HG03439 (cell line): ENCODE measurements around the gene GHRH.

Experiments used
- ATAC-seq: cut with Tn5 transposase; IDR thresholded peaks from one replicate; pipeline ENCODE4 v1.9.1; 2021; ENCODE audit warnings: mild to moderate bottlenecking, moderate library complexity; ENCODE audit not compliant: unreplicated experiment

GHRH gene, protein sequence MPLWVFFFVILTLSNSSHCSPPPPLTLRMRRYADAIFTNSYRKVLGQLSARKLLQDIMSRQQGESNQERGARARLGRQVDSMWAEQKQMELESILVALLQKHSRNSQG

DNA sequence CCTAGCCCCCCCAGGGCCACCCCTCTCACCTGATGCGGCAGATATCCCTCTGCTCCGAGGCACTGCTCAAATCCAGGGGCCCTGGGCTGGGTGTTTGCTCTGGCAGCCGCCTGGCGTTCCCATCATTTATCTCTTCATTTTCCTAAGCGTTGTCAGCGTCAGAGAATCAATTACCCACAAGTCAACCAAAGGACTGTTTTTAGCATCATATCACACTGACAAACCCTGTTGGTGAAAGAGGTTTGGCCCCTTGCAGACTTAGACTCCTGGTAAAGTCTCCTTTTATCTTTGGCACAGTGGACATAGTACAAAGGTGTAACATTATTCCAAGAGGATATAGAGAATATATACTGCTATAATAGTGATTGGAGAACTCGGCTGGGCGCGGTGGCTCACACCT, at the start of gene GHRH:
Gene GHRH, minus strand, starts transcription at position 101 of the 400 bp plus-strand sequence. CDS start 4,925 bp downstream, outside the sequence.
- ATAC-seq: no peak

DNA sequence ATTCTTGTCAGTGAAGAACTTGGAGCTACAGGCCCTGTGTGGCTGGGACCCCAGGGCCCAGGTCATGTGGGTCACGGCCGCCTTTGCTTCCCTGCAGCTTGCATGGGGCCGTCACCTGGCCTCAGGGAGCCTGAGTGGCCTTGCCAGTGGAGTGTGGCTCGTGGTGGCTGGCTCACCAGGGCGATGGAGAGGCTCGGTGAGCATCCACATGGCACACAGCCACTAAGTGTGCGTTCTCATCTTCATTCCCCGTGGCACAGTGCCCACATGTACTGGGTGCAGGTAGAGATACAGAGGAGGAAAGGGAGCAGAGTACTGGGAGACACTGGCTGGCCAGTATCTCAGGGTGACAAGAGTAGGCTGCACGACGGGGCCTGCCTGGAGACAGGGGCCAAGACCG, 49.3 kb upstream of the GHRH start:
- no peak for ATAC-seq

DNA sequence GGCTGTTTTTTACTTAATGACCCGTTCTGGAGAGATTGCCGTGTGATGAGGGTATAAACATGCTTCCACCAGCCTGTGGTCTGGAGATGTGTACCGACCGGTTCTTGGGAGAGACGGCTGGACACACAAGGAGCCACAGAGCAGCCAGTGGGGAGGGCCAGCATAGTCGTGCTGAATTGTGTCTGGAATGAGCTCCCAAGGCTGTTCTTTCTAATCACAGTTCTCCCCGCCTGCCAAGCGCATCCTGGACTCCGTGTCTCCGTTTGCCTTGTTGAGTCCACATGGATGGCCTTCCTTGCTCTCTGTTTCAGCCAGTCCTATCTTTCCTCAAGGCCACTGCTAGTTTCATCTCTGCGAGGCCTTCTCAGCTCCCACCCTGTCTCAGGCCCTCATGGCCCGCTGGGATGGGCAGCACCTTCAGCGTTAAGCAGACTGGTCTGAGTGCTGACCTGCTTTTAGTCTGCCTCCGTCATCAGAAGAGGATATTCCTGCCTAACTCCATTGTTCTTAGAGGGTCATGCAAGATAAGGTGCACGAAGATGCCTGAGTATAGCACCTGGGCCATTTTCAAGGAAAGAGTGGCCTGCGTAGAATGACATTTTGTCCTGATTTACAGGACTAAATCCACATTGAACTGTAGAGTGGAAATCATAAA, 48.4 kb upstream of the GHRH start:
- no peak for ATAC-seq

DNA sequence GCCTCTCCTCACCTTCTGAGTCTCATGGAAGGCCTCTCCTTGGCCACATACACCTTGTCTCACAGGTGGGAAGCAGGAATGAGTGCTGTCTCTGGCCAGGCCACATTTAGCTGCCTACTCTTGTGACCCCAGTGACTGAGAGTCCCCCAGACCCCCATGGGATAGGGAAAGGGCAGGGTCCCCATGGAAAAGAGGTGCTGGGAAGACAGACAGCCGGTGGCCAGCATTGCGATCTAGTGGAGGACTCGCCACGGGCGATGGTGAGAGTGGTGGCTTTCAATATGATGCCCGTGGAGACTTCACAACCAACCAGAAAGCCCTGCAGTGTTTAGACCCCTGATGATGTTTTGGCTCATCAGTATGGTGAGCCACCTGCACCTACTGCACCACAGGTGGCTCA, 47.7 kb upstream of the GHRH start:
- ATAC-seq: no peak

DNA sequence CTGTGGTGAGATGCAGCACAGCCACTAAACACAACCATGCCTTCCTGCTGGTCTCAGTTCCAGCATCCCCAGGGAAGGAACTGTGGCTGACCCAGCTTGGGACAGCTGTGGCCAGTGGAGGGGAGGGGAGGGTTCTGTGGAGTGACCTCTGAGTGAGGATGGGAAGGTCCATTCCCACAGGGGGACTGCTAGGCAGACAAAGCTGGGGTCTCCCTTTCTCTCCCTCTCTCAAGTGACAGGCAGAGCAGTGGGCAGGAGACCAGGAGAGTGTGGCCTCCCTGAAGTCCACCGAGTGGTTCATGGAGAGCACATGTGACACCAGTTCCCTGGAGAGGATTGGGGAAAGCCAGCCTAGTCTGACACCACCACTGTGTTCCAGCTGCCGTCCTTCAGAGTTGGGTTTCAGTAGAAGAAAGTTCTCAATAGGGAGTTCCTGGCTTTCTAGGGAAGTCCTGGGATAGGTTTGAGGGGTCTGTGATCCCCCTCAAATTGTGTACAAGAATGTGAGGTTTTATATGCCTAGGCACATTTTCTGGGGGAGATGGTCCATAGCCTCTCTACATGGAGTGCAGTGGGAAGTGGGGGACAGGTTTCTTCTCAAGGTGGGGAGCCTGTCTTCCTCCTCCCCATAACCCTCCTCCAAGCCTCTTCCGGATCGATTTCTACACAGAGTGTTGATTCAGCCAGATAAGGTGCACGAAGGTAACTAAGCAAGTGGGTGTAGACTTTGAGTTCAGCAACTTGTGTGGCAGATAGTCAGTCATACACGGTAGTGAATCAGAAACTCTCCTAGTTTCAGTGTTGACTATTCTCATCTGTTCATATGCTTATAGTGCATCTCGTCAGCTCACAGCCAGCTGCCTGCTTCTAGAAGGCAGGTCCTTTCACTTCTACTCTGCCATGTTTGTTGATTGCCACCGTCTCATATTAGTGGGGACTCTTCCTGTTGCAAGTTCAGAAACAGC, 46.8 kb upstream of the GHRH start:
- peak; percentile 75 for ATAC-seq

DNA sequence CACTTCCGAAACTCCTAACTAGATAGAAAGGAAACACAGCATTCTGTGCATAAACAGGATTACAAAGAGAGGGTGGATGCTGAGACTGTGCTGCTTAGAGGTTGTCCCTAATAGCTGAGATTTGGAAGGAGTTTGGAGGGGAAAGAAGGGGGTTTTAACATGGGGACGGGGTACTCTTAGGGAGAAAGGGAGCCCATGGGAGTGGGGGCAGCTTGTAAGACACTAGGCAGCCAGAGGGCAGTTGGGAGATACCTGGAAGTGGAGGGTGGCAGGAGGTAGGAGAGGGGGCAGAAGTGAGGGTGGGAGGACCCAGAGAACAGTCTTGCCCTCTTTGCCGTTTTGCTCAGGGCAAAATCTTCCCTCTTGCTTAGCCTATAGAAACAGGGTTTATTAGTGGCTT, 44.2 kb upstream of the GHRH start:
- no peak for ATAC-seq

DNA sequence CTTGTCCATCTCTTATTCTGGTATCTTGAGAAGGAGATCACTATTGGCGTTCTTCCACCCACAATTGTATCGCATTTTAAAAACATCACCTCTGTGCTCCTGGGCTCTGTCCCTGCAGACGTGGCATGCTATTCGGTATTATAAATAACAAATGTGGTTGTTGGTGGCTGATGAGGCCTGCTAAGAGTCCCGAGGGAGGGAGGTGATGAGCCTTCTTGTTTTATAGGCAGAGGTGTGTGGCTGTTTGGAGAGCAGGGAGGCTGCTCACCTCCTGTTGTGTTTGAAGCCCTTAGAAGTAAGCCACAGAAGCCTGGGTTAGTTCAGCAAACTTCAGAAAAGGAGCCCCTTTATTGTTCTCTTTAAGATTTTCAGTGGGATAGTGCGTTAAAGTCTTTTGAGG, 43.5 kb upstream of the GHRH start:
- no peak for ATAC-seq

DNA sequence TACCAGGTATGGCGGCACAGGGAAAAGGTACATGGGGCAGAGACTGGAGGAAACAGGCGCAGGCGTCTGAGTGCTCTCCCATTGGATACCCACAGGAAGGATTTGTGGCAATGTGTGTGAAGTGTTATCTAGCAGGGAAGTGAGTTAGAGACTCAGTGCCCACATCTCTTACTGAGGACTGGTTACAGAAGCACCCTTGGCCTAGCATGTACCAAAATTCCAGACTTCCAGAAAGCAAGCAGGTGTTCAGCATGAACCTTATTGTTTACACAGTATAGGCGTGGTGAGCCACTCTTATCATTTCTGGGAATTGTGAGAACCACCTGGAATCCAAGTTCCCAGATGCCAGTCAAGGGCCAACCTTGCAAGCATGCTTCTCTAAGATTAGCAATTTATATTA, 42.0 kb upstream of the GHRH start:
- ATAC-seq: no peak

DNA sequence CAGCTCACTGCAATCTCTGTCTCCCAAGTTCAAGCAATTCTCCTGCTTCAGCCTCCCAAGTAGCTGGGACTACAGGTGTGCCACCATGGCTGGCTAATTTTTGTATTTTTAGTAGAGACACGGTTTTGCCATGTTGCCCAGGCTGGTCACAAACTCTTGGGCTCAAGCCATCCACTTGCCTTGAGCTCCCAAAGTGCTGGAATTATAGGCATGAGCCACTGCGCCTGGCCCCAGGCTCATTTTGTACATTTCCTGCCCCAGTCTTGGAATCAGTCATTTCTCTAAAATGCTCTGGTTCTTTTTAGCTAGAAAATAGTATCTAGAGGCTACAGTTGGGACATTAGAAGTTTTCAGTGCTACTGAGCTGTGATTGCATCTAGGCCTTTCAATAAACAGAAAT, 41.4 kb upstream of the GHRH start:
- ATAC-seq: no peak

DNA sequence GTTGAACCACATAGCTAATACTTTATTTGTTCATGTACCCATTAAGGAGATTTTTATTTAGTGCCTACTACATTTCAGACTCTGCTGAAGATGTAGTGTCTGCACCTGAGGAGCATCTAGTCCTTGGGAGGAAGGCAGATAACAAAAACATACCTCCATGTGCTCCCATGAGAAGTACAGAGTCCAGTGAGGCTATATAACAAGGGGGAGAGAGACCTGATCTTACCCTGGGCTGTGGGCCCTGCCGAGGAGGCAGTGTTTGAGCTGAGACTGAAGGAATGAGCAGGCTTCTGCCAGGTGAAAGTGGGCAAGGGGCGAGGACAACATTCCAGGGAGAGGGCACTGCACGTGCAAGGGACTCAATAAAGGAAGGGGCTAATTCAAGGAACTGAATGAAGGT, 39.9 kb upstream of the GHRH start:
- no peak for ATAC-seq

DNA sequence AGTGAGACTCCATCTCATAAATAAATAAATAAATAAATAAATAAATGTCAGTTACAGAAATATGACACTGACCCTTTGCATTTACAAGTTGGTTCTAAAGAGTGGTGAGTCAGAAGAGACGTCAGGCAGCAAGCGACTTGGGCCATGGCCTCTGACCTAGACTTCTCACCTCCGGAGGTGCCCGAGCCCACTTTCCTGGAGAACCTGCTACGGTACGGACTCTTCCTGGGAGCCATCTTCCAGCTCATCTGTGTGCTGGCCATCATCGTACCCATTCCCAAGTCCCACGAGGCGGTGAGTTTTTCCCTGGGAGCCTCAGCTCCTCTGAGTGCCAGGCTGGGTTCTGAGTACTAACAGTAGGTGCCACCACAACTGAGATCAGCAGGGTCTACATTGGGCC, 39.5 kb upstream of the GHRH start:
- no peak for ATAC-seq

DNA sequence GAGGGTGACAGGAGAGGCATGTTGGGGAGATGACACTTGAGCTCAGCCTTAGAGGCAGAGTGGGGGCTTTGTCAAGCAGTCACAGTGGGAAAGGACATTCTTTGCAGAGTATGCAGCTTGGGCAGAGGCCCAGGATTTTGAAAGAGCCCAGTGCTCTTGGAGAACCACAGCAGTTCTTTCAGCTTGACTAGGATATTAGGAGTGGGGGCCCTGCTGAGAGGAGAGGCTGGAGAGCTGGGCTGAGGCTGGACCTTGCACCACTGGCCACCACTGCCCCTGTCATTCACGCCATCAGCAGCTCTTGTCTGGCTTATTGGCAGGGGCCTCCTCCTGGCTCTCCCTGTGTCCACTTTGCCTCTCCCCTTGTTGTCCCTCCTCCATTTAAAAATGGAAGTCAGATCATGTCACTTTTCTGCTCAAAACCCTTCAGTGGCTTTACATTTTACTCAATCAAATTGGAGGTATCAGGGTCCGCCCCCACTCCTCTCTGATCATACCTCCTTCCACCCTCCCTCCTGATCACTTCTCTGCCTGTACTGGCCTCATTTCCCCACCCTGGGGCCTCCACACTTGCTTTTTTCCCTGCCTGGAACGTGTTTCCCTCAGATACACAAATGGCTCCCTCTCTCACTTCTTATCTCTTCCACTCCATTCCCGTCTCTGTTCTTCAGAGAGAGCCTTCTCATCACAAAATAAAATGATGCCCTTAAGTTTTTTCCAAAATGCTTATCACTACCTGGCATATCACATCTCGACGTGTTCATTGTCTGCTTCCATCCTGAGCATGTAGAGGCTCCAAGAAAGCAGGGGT, 38.3 kb upstream of the GHRH start:
- no peak for ATAC-seq

DNA sequence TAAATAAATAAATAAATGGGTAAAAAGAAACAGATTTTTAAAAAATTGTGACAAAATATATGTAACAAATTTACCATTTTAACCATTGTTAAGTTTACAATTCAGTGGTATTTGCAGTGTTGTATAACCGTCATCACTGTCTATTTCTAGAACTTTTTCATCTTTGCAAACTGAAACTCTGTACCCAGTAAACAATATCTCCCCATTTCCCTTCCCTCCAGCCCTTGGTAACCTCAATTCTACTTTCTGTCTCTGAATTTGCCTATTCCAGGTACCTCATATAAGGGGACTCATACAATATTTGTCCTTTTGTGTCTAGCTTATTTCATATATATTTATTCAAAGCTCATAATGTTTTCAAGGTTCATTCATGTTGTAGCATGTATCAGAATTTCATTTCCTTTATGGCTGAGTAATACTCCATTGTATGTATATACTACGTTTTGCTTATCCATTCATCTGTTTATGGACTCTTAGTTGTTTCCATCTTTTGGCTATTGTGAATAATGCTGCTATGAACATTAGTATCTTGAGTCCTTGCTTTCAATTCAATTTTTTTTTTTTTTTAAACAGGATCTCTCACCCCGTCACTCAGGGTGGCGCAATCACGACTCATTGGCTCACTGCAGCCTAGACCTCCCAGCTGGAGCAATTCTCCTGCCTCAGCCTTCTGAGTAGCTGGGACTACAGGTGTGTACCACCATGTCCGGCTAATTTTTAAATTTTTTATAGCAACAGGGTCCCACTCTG, 36.8 kb upstream of the GHRH start:
- no peak for ATAC-seq

DNA sequence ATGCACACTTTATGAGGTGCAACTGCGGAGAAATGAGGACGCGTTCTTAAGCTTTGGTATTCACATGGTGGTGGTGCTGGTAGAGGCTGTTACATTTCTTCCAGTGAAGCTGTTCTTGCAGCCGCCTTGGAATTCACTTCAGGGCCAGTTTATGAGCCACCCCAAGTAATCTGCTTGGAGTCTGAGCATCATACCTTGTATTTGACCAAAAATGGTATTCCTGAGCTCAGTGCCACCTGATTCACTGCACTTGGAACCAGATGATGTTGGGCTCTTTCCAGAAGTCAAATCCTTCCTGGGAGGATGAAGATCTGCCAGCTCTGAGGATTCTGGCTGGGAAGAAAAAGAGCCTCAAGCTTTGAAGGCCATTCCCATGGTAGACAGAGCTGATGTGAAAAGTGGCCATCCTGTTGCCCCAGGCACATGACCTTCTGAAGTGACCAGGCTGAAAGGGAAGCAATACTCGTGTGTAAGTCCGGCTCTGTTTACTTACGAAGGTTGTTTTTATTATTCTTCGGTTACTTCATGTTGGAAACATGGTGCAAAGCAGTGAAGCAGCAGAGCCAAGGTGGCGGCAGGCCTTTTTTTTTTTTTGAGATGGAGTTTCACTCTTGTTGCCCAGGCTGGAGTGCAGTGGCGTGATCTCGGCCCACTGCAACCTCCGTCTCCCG, 35.6 kb upstream of the GHRH start:
- no peak for ATAC-seq

DNA sequence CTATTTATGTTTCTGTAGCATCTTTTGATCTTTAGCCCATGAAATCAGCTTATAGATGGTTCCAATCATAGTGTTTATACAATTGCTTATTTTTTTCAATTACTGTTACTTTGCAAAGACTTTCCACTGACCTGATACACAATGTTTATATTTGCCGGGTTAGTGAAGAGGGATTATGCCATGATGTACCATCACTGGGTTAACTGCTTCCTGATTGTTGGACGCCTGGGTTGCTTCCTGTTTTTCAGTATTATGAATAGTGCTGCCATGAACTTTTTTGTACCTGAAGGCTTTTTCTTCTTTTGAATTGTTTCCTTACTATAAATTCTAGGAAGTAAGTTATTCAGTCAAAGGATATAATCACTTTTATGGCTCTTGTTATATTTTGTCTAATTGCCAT, 34.8 kb upstream of the GHRH start:
- no peak for ATAC-seq

DNA sequence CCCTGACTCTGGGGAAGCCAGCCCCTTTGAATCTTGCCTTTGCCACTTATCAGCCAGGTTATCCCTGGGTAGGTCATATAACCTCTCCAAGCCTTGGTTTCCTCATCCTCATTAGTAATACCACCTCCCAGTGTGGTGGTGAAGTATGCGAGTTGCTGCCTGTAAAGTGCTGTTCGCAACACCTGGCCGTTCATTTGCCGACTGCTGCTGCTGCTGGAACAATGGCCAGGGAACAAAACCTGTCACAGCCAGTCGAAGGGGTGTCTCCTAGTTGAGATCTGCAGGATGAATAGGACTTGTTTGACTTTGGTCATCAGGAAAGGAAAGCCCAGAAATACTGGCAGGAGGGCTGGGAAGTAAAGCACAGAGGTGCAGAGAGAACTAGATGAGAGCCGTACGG, 34.0 kb upstream of the GHRH start:
- ATAC-seq: no peak

DNA sequence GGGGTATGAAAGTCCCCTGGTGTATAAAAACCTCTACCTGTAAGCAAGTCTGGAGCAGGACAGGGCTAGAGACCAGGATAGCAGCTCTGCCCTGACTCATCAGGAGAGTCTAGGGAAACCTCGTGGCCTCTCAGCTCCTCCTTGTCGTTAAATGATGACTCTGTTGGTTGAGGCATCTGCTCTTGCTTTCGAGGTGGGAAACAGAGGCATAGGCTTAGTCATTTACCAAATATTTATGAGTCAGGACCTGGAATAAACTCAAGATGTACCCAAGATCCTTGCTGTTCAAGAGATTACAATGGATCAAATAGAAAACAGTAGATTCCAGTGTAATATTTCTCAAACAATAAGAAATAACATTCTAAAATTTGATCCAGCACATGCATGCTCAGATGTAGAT, 33.4 kb upstream of the GHRH start:
- no peak for ATAC-seq

DNA sequence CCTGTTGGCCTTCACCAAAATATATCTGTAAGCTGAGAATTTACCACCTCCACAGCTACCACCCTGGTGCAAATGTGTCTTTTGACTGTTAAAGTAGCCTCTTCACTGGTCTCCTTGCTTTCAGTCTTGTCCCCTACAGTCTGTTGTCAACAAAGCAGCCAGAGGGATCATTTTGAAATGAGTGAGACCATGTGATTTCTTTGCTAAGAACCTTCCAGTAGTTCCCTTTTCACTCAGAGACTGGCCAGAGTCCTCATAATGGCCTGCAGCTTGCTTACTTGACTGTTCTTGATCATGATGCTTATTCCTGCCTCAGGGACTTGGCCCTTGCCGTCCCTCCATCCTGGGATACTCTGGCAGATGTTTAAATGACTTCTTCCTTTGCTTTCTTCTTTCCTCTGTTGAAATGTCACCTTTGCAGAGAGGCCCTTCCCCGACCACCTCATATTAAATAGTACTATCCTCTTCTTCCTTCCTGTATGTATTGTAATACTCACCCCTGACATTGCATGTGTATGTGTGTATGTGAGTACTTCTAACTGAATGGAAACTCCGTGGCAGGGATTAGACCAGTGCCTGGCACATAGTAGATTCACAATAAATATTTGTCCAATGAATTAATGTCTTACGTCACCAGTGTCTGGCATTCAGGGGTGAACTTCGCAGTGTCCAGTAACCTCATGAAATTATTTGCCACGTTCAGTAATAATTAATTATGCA, 32.8 kb upstream of the GHRH start:
- ATAC-seq: no peak

DNA sequence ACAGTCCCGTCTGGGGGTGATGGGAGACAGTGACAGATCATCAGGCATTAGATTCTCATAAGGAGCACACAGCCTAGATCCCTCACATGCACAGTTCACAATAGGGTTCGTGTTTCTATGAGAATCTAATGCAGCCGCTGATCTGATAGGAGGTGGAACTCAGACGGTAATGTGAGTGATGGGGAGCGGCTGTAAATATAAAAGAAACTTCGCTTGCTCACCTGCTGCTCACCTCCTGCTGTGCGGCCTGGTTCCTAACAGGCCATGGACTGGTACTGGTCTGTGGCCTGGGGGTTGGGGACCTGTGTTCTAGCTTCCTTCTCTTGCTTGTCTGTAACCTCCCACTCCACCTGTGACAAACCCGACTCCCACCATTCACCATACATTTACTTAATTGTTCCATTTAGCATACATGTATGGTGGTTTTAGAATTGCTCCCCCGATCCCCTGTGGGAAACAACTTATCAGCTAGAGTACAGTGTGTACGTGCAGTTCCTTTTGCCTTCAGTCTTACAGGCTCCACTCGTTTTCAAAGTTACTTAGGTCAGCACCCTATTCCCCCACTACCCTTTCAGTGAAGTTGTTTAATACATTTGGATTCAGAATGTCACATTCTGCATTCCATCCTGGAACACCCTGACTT, 31.8 kb upstream of the GHRH start:
- ATAC-seq: no peak
